ENCODE data around the gene FSTL3.

The FSTL3 gene

GRCh38 chr19:674282-675151 is 1.7 kb upstream of the FSTL3 start:
- Histone ChIP-seq H3K36me3 (ENCODE audit: control insufficient read depth in 1 of 2, insufficient read depth in 2 of 2, low read length in 2 of 2) (no peaks in the 10 kb centered on the region), H3K9me3 (ENCODE audit: control insufficient read depth in 1 of 2, low read length in 2 of 2) (no peaks in the 10 kb centered on the region), H3K4me3 (ENCODE audit: low read depth in 1 of 2, low read length in 2 of 2) (no peak overlapping the region), H3K4me1 (ENCODE audit: control insufficient read depth in 1 of 2, insufficient read depth in 2 of 2, low read length in 2 of 2) (peaks cover 6 to 13% of the 10 kb centered on the region in 2 donors), H3K27me3 (ENCODE audit: control insufficient read depth in 1 of 2, insufficient read depth in 2 of 2, low read length in 2 of 2) (peaks cover 24 to 33% of the 10 kb centered on the region in 2 donors), H3K27ac (ENCODE audit: low read depth, low read length) (no peak overlapping the region), H3K9ac (ENCODE audit: low read depth in 1 of 2, low read length in 2 of 2) (no peak overlapping the region)

- Histone ChIP-seq H3K9ac (ENCODE audit: low read depth in 1 of 2, low read length in 2 of 2) (no peak overlapping the region), H3K4me1 (ENCODE audit: control insufficient read depth in 1 of 2, insufficient read depth in 2 of 2, low read length in 2 of 2) (peaks cover 6 to 15% of the 10 kb centered on the region in 2 donors), H3K27me3 (ENCODE audit: control insufficient read depth in 1 of 2, insufficient read depth in 2 of 2, low read length in 2 of 2) (peaks cover 24 to 29% of the 10 kb centered on the region in 2 donors), H3K9me3 (ENCODE audit: control insufficient read depth in 1 of 2, low read length in 2 of 2) (no peaks in the 10 kb centered on the region), H3K36me3 (ENCODE audit: control insufficient read depth in 1 of 2, insufficient read depth in 2 of 2, low read length in 2 of 2) (no peaks in the 10 kb centered on the region), H3K4me3 (ENCODE audit: low read depth in 1 of 2, low read length in 2 of 2) (peak overlapping the region in 1 of 2 donors; percentile 16), H3K27ac (ENCODE audit: low read depth, low read length) (no peak overlapping the region)
Observed at GRCh38 chr19:676007-676338, 219 bp upstream of the FSTL3 start.

- Histone ChIP-seq H3K9me3 (ENCODE audit: control insufficient read depth in 1 of 2, low read length in 2 of 2) (no peaks in the 10 kb centered on the region), H3K27ac (ENCODE audit: low read depth, low read length) (no peak overlapping the region), H3K9ac (ENCODE audit: low read depth in 1 of 2, low read length in 2 of 2) (peak overlapping the region in 1 of 2 donors; percentile 69), H3K27me3 (ENCODE audit: control insufficient read depth in 1 of 2, insufficient read depth in 2 of 2, low read length in 2 of 2) (peaks cover 24 to 26% of the 10 kb centered on the region in 2 donors), H3K4me1 (ENCODE audit: control insufficient read depth in 1 of 2, insufficient read depth in 2 of 2, low read length in 2 of 2) (peaks cover 6 to 18% of the 10 kb centered on the region in 2 donors), H3K4me3 (ENCODE audit: low read depth in 1 of 2, low read length in 2 of 2) (peak overlapping the region in 1 of 2 donors; percentile 48), H3K36me3 (ENCODE audit: control insufficient read depth in 1 of 2, insufficient read depth in 2 of 2, low read length in 2 of 2) (no peaks in the 10 kb centered on the region)
Observed at GRCh38 chr19:677201-677600, 1.0 kb downstream of the FSTL3 start.

DNA sequence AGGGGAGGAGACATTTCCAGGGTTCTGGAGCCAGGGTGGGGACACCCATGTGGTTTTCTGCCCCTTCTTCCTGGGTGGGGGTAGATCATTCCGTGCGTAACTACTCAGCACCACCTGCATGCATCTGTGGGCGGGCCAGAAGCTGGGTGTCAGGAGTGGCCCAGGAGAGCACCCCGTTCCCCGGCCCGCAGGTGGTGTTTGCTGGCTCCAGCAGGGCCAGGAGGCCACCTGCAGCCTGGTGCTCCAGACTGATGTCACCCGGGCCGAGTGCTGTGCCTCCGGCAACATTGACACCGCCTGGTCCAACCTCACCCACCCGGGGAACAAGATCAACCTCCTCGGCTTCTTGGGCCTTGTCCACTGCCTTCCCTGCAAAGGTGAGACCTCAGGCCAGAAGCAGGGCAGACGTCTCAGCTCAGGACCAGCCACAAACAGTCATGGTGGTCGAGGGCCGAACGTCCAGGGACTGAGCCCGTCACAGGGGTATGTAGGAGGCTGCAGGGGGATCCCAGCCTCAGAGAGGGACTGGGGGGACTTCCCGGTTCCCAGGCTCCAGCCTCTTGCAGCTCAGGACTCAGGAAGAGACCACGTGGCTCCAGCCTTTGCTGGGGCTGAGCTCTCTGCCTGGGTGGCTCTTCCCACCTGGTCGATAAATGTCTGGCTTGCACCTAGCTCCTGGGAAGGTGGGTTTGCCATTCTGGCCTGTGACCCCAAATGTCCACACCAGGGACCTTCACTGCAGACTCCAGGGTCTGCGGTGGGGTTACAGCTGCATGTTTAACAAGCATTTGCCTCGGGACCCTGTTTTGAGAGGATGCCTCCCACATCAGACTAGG is 1.6 kb downstream of the FSTL3 start:
- Histone ChIP-seq H3K36me3 (ENCODE audit: control insufficient read depth in 1 of 2, insufficient read depth in 2 of 2, low read length in 2 of 2) (no peaks in the 10 kb centered on the region), H3K27me3 (ENCODE audit: control insufficient read depth in 1 of 2, insufficient read depth in 2 of 2, low read length in 2 of 2) (peaks cover 24 to 26% of the 10 kb centered on the region in 2 donors), H3K4me3 (ENCODE audit: low read depth in 1 of 2, low read length in 2 of 2) (no peak overlapping the region), H3K9ac (ENCODE audit: low read depth in 1 of 2, low read length in 2 of 2) (peak overlapping the region; percentile 6 to 19), H3K27ac (ENCODE audit: low read depth, low read length) (no peak overlapping the region), H3K9me3 (ENCODE audit: control insufficient read depth in 1 of 2, low read length in 2 of 2) (no peaks in the 10 kb centered on the region), H3K4me1 (ENCODE audit: control insufficient read depth in 1 of 2, insufficient read depth in 2 of 2, low read length in 2 of 2) (peaks cover 6 to 18% of the 10 kb centered on the region in 2 donors)

DNA sequence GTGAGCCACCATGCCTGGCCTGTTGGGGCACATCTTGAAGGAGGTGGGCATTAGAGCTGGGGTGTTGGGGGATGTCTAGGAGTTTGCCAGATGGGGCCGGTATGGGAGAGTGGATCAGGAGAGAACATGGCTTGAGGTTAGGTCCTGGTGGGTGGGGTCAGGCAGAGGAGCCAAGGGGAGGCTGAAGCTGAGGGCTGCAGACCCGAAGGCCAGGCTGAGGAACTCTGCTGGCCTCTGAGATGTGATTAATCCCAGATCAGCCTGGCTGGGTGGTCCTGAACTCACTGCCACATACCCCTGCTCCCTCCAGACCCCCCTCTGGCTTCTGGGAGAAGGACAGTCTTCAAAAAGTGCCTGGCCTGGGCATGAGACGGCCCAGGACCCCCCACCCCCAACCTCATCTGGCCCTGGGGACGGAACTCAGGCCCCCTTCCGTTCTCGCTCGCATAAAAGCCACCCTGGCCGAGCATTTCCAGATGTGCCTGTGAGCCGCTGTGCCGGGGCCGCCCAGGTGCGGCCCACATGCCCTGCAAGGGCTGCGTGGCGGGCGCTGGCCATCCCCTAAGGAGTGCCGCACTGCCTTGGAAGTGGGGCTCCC is 2.7 kb downstream of the FSTL3 start:
- no peak overlapping the region for H3K9ac ChIP-seq (ENCODE audit: low read depth in 1 of 2, low read length in 2 of 2)
- no peak overlapping the region for H3K27ac ChIP-seq (ENCODE audit: low read depth, low read length)
- H3K4me1 ChIP-seq (ENCODE audit: control insufficient read depth in 1 of 2, insufficient read depth in 2 of 2, low read length in 2 of 2): peaks cover 6 to 18% of the 10 kb centered on the region in 2 donors
- no peak overlapping the region for H3K4me3 ChIP-seq (ENCODE audit: low read depth in 1 of 2, low read length in 2 of 2)
- H3K27me3 ChIP-seq (ENCODE audit: control insufficient read depth in 1 of 2, insufficient read depth in 2 of 2, low read length in 2 of 2): peaks cover 24 to 26% of the 10 kb centered on the region in 2 donors
- no peaks in the 10 kb centered on the region for H3K9me3 ChIP-seq (ENCODE audit: control insufficient read depth in 1 of 2, low read length in 2 of 2)
- no peaks in the 10 kb centered on the region for H3K36me3 ChIP-seq (ENCODE audit: control insufficient read depth in 1 of 2, insufficient read depth in 2 of 2, low read length in 2 of 2)

DNA sequence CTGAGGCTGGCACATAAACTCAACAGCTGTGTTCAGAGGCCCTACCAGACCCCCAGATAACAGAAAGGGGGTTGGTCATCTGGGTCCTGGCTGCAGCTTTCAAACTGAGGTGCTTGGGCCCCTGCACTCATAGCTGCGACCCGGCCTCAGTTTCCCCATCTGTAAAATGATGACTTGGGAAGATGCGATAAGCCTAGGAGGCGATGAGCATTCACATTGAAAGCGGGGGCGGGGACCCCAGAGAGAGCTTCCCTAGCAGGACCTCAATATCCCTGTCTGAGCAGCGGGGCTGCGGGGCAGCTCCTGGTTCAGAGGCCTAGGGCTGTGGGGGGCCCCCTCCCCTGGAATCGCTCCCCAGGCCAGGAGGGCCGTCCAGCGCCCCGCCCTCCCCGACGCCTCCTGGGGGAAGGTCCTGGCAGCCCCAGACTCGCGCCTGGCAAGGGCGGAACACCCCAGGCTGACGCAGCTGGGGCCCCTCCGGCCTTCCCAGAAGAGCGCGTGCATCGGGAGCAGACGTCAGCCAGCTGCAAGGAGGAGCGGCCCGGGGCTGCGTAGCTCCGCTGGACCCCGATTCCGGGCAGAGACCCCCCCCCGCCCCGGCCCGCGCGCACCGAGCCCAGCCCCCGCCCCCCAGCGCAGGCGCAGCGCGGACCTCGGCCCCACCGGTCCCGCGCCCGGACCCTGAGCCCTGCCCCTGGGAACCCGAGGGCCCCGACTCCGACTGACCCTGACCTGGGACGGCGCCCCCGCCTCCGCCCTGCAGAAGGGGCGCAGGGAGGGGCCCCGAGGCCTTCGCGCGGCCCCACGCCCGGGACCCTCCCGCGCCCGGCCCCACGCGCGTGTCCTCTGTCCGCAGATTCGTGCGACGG is 3.5 kb downstream of the FSTL3 start:
- Histone ChIP-seq H3K9ac (ENCODE audit: low read depth in 1 of 2, low read length in 2 of 2) (peak overlapping the region; percentile 33 to 51), H3K27me3 (ENCODE audit: control insufficient read depth in 1 of 2, insufficient read depth in 2 of 2, low read length in 2 of 2) (peaks cover 19 to 24% of the 10 kb centered on the region in 2 donors), H3K36me3 (ENCODE audit: control insufficient read depth in 1 of 2, insufficient read depth in 2 of 2, low read length in 2 of 2) (no peaks in the 10 kb centered on the region), H3K4me1 (ENCODE audit: control insufficient read depth in 1 of 2, insufficient read depth in 2 of 2, low read length in 2 of 2) (peaks cover 6 to 18% of the 10 kb centered on the region in 2 donors), H3K4me3 (ENCODE audit: low read depth in 1 of 2, low read length in 2 of 2) (peak overlapping the region; percentile 47 to 57), H3K27ac (ENCODE audit: low read depth, low read length) (peak overlapping the region; percentile 84), H3K9me3 (ENCODE audit: control insufficient read depth in 1 of 2, low read length in 2 of 2) (no peaks in the 10 kb centered on the region)

- no peaks in the 10 kb centered on the region for H3K36me3 ChIP-seq (ENCODE audit: control insufficient read depth in 1 of 2, insufficient read depth in 2 of 2, low read length in 2 of 2)
- no peaks in the 10 kb centered on the region for H3K9me3 ChIP-seq (ENCODE audit: control insufficient read depth in 1 of 2, low read length in 2 of 2)
- peak overlapping the region; percentile 66 to 67 for H3K4me3 ChIP-seq (ENCODE audit: low read depth in 1 of 2, low read length in 2 of 2)
- peak overlapping the region; percentile 43 to 66 for H3K9ac ChIP-seq (ENCODE audit: low read depth in 1 of 2, low read length in 2 of 2)
- H3K27ac ChIP-seq (ENCODE audit: low read depth, low read length): peak overlapping the region; percentile 84
- H3K27me3 ChIP-seq (ENCODE audit: control insufficient read depth in 1 of 2, insufficient read depth in 2 of 2, low read length in 2 of 2): peaks cover 10 to 18% of the 10 kb centered on the region in 2 donors
- peaks cover 6 to 15% of the 10 kb centered on the region in 2 donors for H3K4me1 ChIP-seq (ENCODE audit: control insufficient read depth in 1 of 2, insufficient read depth in 2 of 2, low read length in 2 of 2)
Observed at GRCh38 chr19:680287-681028, 4.3 kb downstream of the FSTL3 start.

- peaks cover 6 to 10% of the 10 kb centered on the region in 2 donors for H3K4me1 ChIP-seq (ENCODE audit: control insufficient read depth in 1 of 2, insufficient read depth in 2 of 2, low read length in 2 of 2)
- H3K36me3 ChIP-seq (ENCODE audit: control insufficient read depth in 1 of 2, insufficient read depth in 2 of 2, low read length in 2 of 2): no peaks in the 10 kb centered on the region
- peaks cover 9 to 12% of the 10 kb centered on the region in 2 donors for H3K27me3 ChIP-seq (ENCODE audit: control insufficient read depth in 1 of 2, insufficient read depth in 2 of 2, low read length in 2 of 2)
- peak overlapping the region; percentile 66 to 67 for H3K4me3 ChIP-seq (ENCODE audit: low read depth in 1 of 2, low read length in 2 of 2)
- no peaks in the 10 kb centered on the region for H3K9me3 ChIP-seq (ENCODE audit: control insufficient read depth in 1 of 2, low read length in 2 of 2)
- peak overlapping the region in 1 of 2 donors; percentile 43 for H3K9ac ChIP-seq (ENCODE audit: low read depth in 1 of 2, low read length in 2 of 2)
- peak overlapping the region; percentile 3 for H3K27ac ChIP-seq (ENCODE audit: low read depth, low read length)
Observed at GRCh38 chr19:681029-682019, 5.1 kb downstream of the FSTL3 start.
